Posterior vena cava (tissue), 2 donors: Measurements from ENCODE around the gene ELP4. TPM values are rescaled to one million over a fixed set of nuclear protein-coding genes. Genes with fewer than 3 reads are reported as not detected.

ENCODE experiments used
- DNase-seq: peaks from one replicate; pipeline ENCODE4 v3.0.0-alpha.2; 2020; ENCODE audit warnings: low spot score
- intact Hi-C, 2 donors: fragments of 100-400 bp; cut with DNase I; formaldehyde crosslinking; loops; one replicate each; pipeline versions ENCODE4 v1.14.1 to v1.14.2; 2022 to 2023
- total RNA-seq, 2 donors: library from RNA; stranded (reverse); fragmentation: NEBNext Ultra II Directional; extraction: Animal tissue kit (Norgen Biotek cat#: 25700); gene quantifications; one replicate each; pipeline ENCODE4 v1.2.1, GENCODE V29; 2021
- donor health status: DM: yes; HTN: yes; CAD: no.
- donor health status: DM: yes; HTN: yes; CAD: no.

ELP4 gene
- total RNA-seq, 2 donors from 2014 or later, result 14.3 to 15.7 TPM

DNA sequence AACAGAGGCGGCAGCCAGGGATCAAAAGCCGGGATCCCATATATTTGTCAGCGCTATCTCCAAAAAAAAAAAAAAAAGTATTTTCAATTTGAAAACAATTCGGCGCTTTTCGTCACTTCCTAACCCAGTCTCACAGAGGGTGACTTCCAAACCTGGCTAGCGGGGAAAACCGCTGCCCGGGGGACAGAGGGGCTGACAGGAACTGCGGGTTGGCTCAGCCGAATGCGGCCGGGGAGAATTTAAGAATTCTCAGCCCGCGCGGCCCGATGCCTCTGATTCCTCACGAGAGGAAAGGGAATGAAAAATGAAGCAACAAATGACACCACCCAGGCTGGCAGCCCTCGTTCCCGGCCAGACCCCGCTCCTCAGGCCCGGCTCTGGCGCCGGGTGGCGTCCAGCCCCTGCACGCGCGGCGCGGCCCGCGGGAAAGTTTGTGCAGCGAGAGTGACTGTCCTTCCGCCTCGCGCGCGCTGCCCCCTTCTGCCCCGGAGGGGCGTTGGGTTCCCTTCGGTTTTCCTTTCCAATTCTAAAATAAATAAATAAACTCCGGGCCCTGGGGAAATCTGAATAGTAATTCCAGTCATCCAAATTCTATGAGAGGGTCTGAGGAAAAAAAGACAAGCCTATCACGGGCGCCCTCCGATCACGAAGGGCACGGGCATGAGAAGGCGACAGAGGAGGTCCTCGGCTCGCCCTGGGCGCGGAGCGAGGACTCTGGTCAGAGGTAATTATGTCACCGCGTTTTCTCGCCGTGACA is 306.3 kb downstream of the ELP4 start:
- intact Hi-C loops, result no loop called here
- no peak for DNase-seq

GRCh38 chr11:31816468-31817053 is 307.0 kb downstream of the ELP4 start:
- DNase-seq, result no peak
- intact Hi-C loops, result no loop called here

GRCh38 chr11:31817054-31817620 is 307.6 kb downstream of the ELP4 start:
- intact Hi-C loops, result no loop called here
- no peak for DNase-seq

- intact Hi-C loops, result loop anchor here in 1 of 2 donors (2.0 kb wide), 1 partner anchor 19 kb away; no protein-coding TSS in a partner anchor
- DNase-seq, result no peak
Measured at GRCh38 chr11:31817621-31818424, 308.3 kb downstream of the ELP4 start.

GRCh38 chr11:31818425-31818755 is 308.8 kb downstream of the ELP4 start:
- intact Hi-C loops, result loop anchor here in 1 of 2 donors (2.0 kb wide), 1 partner anchor 20 kb away; no protein-coding TSS in a partner anchor
- DNase-seq, result no peak

DNA sequence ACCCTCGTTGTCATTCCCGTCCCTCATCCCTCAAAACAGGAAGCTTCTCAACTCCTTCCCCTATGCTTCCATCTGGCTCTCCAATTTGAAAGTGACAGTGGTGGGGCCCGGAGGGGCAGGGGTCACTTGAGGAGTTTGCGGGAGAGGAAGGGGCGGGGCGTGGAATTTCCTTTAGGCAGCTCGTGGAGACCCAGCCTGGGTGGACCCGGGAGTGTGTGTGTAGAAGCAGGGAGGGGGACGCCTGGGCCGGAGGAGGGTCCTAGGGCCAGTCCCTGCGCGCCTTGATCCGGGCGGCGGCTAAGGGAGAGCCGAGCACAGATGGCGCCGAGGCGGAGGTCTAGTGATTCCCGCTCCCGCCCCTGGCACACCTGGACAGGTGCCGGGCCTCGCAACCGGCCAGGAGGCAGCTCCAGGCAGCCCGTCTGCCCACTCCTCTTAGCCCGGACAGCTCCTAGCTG is 309.3 kb downstream of the ELP4 start:
- intact Hi-C loops, result loop anchor here in 1 of 2 donors (2.0 kb wide), 1 partner anchor 20 kb away; no protein-coding TSS in a partner anchor
- no peak for DNase-seq

GRCh38 chr11:31819621-31820437 is 310.3 kb downstream of the ELP4 start:
- intact Hi-C loops, result loop anchor here in 1 of 2 donors (2.0 kb wide), 1 partner anchor 21 kb away; no protein-coding TSS in a partner anchor
- DNase-seq, result no peak

- DNase-seq, result no peak
- intact Hi-C loops, result no loop called here
Measured at GRCh38 chr11:31820438-31820818, 310.9 kb downstream of the ELP4 start.

DNA sequence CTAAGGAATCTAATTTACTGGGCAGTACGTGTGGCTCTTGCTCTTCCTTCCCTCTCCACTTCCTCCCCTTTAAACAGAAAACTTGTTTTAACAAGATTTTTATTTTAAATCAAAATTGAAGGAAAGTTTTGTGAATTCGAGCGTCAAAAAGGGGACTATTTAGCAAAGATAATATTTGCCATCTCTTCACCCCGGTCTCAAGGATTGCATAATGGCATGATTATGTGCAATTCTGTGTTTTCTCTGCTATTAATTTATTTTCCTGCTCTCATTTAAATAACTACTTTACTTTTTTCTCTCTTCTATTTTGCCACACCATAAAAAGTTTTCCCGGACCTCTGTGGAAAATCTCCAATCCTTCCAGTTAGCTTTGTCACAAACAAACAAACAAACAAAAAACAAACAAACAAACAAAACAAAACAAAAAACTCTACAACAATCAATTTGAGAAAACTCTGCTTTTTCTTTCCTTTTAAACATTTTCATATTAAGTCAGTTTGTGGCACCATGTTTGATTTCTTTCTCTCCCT is 311.7 kb downstream of the ELP4 start:
- no peak for DNase-seq
- intact Hi-C loops, result no loop called here

GRCh38 chr11:31821766-31822165 is 312.2 kb downstream of the ELP4 start:
- intact Hi-C loops, result no loop called here

DNA sequence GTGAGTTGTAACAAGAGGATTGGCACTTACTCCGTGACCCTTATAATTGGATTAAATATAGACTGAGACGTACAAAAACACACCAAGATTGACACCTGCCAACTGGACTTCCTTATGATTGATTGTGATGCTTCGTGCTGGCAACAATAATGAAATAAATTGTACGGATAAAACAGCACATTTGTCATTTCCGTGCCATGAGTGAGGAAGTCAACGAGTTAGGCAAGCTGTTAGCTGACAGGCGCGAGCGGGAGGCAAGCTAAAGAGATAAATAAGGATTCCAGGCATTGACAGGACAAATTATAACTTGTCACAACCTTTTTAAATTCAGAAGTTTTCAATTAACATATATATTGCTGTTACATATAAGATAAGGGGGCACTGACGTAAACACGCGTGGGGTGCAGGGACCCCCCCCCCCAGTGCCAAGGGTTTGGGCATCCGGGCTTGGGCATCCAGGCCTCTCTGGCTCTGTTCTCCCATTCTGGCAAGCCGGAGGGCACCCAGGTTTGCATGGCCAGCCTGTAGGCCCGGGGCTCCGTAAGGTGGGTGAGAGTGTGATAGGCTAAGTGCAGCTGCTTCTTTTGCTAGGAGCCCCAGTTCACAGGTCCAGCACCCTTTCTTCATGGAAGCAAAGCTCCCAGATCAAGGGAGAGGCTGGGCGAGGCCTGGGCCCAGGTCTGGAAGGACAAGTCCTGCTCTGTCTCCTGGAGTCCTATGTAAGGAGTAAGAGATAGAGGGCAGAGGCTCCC is 312.8 kb downstream of the ELP4 start:
- DNase-seq, result no peak
- intact Hi-C loops, result no loop called here

More at GRCh38 chr11:31821766-31822165, 312.2 kb downstream of the ELP4 start:
- DNase-seq, result no peak

- intact Hi-C loops, result no loop called here
- DNase-seq, result no peak
Measured at GRCh38 chr11:31822927-31823643, 313.5 kb downstream of the ELP4 start.

DNA sequence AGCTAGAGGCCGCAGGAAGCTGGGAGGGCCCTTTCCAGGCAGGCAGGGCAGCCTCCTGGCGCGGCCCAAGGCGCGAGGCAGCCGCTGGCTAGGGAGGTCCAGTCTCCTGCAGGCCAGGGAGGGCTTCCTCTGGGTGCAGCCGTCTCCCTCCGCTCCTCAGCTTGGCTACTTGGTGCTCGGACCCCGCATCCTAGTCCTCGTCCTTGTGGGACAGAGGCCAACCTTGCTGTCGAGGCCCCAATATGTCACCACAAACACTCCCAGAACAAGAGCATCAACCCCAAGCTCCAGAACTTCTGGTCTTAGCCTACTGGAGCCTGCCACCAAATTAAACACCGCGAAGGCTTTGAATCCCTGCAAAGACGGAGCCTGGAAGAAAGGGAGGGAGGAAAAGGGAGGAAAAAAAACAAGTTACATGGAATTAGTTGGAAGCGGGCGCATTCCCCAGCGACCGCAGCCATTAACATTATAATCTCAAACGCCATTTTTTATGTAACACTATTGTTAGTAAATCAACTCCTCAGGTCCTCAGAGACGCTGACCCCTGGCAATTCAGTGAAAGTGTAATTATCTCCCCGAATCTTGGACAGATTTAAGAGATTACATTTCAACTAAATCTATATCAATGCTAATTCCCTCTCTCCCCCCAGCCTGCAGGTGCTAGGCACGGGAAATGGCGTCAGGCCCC is 314.2 kb downstream of the ELP4 start:
- intact Hi-C loops, result no loop called here
- no peak for DNase-seq

DNA sequence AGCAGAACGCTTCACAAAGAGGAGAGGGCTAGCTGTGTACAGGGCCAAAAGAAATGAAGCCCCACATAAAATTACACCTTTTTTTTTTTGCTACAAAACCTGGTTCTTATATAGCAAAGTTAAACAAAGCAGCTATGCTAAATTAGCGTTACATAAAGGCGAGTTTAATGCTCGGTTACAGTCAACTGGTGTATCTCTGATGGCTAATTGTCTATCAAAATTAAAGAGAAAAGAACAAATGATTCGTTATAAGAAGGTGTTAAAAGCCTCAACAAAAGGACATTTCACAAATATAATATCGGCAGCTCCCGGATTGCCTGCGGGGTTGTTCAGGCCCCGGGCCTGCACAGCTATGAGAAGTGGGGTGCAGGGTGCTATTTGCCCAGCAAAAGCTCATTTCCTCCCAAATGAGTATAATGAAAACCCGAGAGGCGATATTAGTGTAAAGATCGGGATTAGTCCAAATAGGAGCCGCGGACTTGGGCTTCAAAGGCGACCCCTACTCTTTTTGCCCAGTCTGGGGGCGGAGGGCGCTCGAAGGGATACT is 314.8 kb downstream of the ELP4 start:
- intact Hi-C loops, result no loop called here
- DNase-seq, result no peak

- intact Hi-C loops, result no loop called here
Measured at GRCh38 chr11:31824879-31825837, 315.6 kb downstream of the ELP4 start.

More at GRCh38 chr11:31824879-31825837, 315.6 kb downstream of the ELP4 start:
- no peak for DNase-seq
